ENCODE data around the gene SBK2.
"Not testable (repeated sequence)": the region's sequence is repeated elsewhere in the genome, so short reads cannot be mapped to it uniquely, and the experiment has no call there.

The SBK2 gene

GRCh38 chr19:55498246-55498840 lies 38.6 kb downstream of the SBK2 start:
- DNase-seq, result no peak

- no peak for DNase-seq
Observed at GRCh38 chr19:55497763-55498162, 39.2 kb downstream of the SBK2 start.

- not testable (repeated sequence) for DNase-seq
Observed at GRCh38 chr19:55496820-55497219, 40.1 kb downstream of the SBK2 start.

- no peak for DNase-seq
Observed at GRCh38 chr19:55495646-55496349, 41.1 kb downstream of the SBK2 start.

GRCh38 chr19:55494172-55494761 lies 42.7 kb downstream of the SBK2 start:
- no peak for DNase-seq

- no peak for DNase-seq
Observed at GRCh38 chr19:55493645-55494171, 43.2 kb downstream of the SBK2 start.

GRCh38 chr19:55493052-55493644 lies 43.8 kb downstream of the SBK2 start:
- no peak for DNase-seq

GRCh38 chr19:55492362-55492944 lies 44.5 kb downstream of the SBK2 start:
- no peak for DNase-seq

- no peak for DNase-seq
Observed at GRCh38 chr19:55491546-55492360, 45.2 kb downstream of the SBK2 start.

GRCh38 chr19:55490478-55491432 lies 46.2 kb downstream of the SBK2 start:
- no peak for DNase-seq

GRCh38 chr19:55489711-55490477 lies 47.0 kb downstream of the SBK2 start:
- DNase-seq, result no peak

- DNase-seq, result no peak
Observed at GRCh38 chr19:55488986-55489710, 47.8 kb downstream of the SBK2 start.

- DNase-seq, result no peak
Observed at GRCh38 chr19:55487924-55488687, 48.8 kb downstream of the SBK2 start, which contains the start of gene SSC5D. Gene SSC5D (plus strand): TSS chr19:55488436. CDS start chr19:55488590, 154 bp downstream.

- no peak for DNase-seq
Observed at GRCh38 chr19:55486971-55487923, 49.7 kb downstream of the SBK2 start.

GRCh38 chr19:55486043-55486970 lies 50.6 kb downstream of the SBK2 start:
- DNase-seq, result no peak

- peak; percentile 22 to 66 for DNase-seq
Observed at GRCh38 chr19:55485439-55486011, 51.4 kb downstream of the SBK2 start.
